MM.1S (cell line): Measurements from ENCODE around the gene TGFBR3.

Experiments
- EZH2 ChIP-seq: fragments of 300-600 bp; sonication (generic); optimal IDR thresholded peaks from 2 replicates; pipeline ENCODE3; 2017; ENCODE audit warnings: low read depth, mild to moderate bottlenecking, antibody characterized with exemption, low read length, mixed read lengths
- EZH2phosphoT487 ChIP-seq: fragments of 300-600 bp; sonication (generic); IDR thresholded peaks from 2 replicates; pipeline ENCODE4 v1.6.1; 2018; ENCODE audit warnings: antibody characterized with exemption, low read length
- TF ChIP-seq, protein P1 (sequence below): fragments of 300-600 bp; sonication (generic); IDR thresholded peaks from 2 replicates; pipeline ENCODE4 v1.5.1; 2016; ENCODE audit warnings: antibody characterized with exemption, low read length, mixed read lengths

DNA sequence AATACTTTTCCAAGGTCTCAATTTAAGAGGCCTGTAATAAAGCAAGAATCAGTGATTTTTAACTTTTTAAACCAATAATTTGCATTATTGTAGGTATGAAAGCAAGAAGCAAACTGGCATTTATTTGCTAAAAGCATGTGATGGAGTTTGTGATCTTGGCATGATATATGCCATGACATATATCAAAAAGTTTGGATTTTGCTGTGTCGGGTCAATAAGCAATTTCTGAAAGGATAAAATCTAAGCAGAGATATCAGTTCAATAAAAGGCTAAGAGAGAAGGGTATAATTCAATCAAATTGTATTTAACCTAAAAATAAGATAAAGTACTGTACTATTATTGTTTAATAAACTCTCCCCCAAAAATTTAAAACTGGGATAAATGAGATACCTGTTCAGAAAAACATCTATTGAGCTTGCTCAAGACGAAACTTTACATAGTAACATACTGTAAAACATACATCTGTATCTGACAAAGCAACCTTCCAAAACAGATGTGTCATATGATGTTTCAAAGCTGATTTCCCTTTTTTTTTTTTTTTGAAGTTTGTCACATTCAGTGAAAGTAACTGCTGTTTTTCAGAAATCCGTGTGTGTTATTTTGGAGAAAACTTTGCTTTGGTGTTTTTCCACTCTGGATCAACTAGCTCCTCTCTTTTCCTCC is 74.5 kb downstream of the TGFBR3 start:
- TF ChIP-seq, protein P1, sequence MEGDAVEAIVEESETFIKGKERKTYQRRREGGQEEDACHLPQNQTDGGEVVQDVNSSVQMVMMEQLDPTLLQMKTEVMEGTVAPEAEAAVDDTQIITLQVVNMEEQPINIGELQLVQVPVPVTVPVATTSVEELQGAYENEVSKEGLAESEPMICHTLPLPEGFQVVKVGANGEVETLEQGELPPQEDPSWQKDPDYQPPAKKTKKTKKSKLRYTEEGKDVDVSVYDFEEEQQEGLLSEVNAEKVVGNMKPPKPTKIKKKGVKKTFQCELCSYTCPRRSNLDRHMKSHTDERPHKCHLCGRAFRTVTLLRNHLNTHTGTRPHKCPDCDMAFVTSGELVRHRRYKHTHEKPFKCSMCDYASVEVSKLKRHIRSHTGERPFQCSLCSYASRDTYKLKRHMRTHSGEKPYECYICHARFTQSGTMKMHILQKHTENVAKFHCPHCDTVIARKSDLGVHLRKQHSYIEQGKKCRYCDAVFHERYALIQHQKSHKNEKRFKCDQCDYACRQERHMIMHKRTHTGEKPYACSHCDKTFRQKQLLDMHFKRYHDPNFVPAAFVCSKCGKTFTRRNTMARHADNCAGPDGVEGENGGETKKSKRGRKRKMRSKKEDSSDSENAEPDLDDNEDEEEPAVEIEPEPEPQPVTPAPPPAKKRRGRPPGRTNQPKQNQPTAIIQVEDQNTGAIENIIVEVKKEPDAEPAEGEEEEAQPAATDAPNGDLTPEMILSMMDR, result no peak
- TF ChIP-seq EZH2 (no peak), EZH2phosphoT487 (no peak)
